ENCODE measurements around the gene ORC5. TPM values are rescaled to one million over a fixed set of nuclear protein-coding genes. Genes with fewer than 3 reads are reported as not detected.

ORC5 gene
- total RNA-seq, 1 donor from 2014 or later: 14.2 TPM

DNA sequence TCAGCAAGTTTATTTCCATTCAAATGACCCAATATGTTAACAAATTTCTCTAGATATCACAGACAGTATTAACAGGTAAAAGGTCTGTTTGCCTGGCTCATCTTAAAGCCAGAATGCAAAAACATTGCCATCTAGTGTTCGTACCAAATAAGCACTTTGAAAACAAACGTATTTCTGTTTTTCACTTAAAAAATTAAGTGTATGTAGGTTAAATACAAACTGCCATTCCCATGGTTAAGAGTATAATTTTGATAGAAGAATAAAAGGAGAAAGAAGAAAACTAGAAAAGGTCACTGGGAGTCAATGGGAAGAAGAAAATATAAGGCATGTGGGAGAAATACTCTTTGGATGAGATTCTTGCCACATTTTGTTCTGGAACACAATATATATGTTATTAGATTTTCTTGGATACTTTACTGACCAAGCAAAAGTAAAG is 51.0 kb downstream of the ORC5 start:
- Mint-ChIP-seq H3K36me3 (ENCODE audit: low read depth) (no peaks in the 10 kb centered on the region), H3K9me3 (ENCODE audit: low read depth) (no peaks in the 10 kb centered on the region), H3K4me1 (ENCODE audit: low read depth) (no peaks in the 10 kb centered on the region), H3K27ac (ENCODE audit: unreplicated experiment) (no peak overlapping the region), H3K27me3 (ENCODE audit: low read depth) (no peaks in the 10 kb centered on the region), H3K4me3 (ENCODE audit: unreplicated experiment) (no peak overlapping the region)
- TF ChIP-seq CTCF (IDR thresholded peaks at IDR 0.05): peak; percentile 93
- no peak for DNase-seq (ENCODE audit: low spot score)

GRCh38 chr7:104153287-104153686 is 54.5 kb downstream of the ORC5 start:
- no peaks in the 10 kb centered on the region for H3K9me3 Mint-ChIP-seq (ENCODE audit: low read depth)
- no peak overlapping the region for H3K4me3 Mint-ChIP-seq (ENCODE audit: unreplicated experiment)
- DNase-seq (ENCODE audit: low spot score): no peak
- H3K36me3 Mint-ChIP-seq (ENCODE audit: low read depth): no peaks in the 10 kb centered on the region
- H3K27ac Mint-ChIP-seq (ENCODE audit: unreplicated experiment): no peak overlapping the region
- TF ChIP-seq CTCF (IDR thresholded peaks at IDR 0.05): no peak
- H3K4me1 Mint-ChIP-seq (ENCODE audit: low read depth): no peaks in the 10 kb centered on the region
- no peaks in the 10 kb centered on the region for H3K27me3 Mint-ChIP-seq (ENCODE audit: low read depth)

DNA sequence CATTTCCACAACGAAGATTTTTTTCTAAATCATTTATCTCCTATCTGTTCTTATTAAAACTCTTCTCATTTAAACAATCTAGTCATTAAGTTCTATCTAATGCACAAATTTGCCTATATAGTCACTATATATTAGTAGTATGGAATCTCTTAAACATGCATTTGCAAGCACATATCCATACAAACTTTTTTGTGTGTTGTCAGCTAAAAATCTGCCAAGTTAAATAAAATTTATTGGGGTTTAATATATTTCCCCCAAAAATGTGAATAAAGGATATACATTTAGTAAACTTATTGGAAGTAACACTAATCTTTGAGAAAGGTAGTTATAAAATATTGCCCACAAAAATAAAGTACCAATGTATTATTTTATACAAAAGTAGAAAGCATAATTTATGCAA is 55.3 kb downstream of the ORC5 start:
- Mint-ChIP-seq H3K36me3 (ENCODE audit: low read depth) (no peaks in the 10 kb centered on the region), H3K4me1 (ENCODE audit: low read depth) (no peaks in the 10 kb centered on the region), H3K4me3 (ENCODE audit: unreplicated experiment) (no peak overlapping the region), H3K9me3 (ENCODE audit: low read depth) (no peaks in the 10 kb centered on the region), H3K27me3 (ENCODE audit: low read depth) (no peaks in the 10 kb centered on the region), H3K27ac (ENCODE audit: unreplicated experiment) (no peak overlapping the region)
- no peak for DNase-seq (ENCODE audit: low spot score)
- TF ChIP-seq CTCF (IDR thresholded peaks at IDR 0.05): no peak

- H3K9me3 Mint-ChIP-seq (ENCODE audit: low read depth): peaks cover 4% of the 10 kb centered on the region
- H3K36me3 Mint-ChIP-seq (ENCODE audit: low read depth): peaks cover 1% of the 10 kb centered on the region
- DNase-seq (ENCODE audit: low spot score): no peak
- no peak overlapping the region for H3K27ac Mint-ChIP-seq (ENCODE audit: unreplicated experiment)
- no peaks in the 10 kb centered on the region for H3K4me1 Mint-ChIP-seq (ENCODE audit: low read depth)
- no peak for TF ChIP-seq CTCF (IDR thresholded peaks at IDR 0.05)
- H3K27me3 Mint-ChIP-seq (ENCODE audit: low read depth): no peaks in the 10 kb centered on the region
- H3K4me3 Mint-ChIP-seq (ENCODE audit: unreplicated experiment): no peak overlapping the region
These were observed 57.3 kb downstream of the ORC5 start for GRCh38 chr7:104150470-104150869.

GRCh38 chr7:104149822-104150221 is 58.0 kb downstream of the ORC5 start:
- H3K4me1 Mint-ChIP-seq (ENCODE audit: low read depth): no peaks in the 10 kb centered on the region
- no peak overlapping the region for H3K27ac Mint-ChIP-seq (ENCODE audit: unreplicated experiment)
- peaks cover 4% of the 10 kb centered on the region for H3K9me3 Mint-ChIP-seq (ENCODE audit: low read depth)
- no peak overlapping the region for H3K4me3 Mint-ChIP-seq (ENCODE audit: unreplicated experiment)
- H3K36me3 Mint-ChIP-seq (ENCODE audit: low read depth): peaks cover 1% of the 10 kb centered on the region
- DNase-seq (ENCODE audit: low spot score): no peak
- H3K27me3 Mint-ChIP-seq (ENCODE audit: low read depth): no peaks in the 10 kb centered on the region
- no peak for TF ChIP-seq CTCF (IDR thresholded peaks at IDR 0.05)
